H1 (cell line): ENCODE results near the gene EBF3. TPM values are rescaled to one million over a fixed set of nuclear protein-coding genes. Genes with fewer than 3 reads are reported as not detected.

Experiments
- CTCF ChIA-PET: fragments of 300-600 bp; sonication (Branson Sonifier 250); formaldehyde crosslinking; loops from one replicate; lab custom pipeline; 2021; ENCODE audit not compliant: partially characterized antibody; lab: Charles Lee
- POLR2A ChIA-PET: fragments of 300-600 bp; sonication (Branson Sonifier 250); formaldehyde crosslinking; loops from one replicate; lab custom pipeline; 2021; ENCODE audit warnings: inconsistent platforms; ENCODE audit not compliant: partially characterized antibody; lab: Charles Lee
- DNase-seq, 2 experiments: peaks; one replicate each; pipeline versions ENCODE4 v3.0.0 to v3.0.0-alpha.2; 2010 to 2022; ENCODE audit warnings: low spot score in 2 of 2, low read depth in 1 of 2, mixed read lengths in 1 of 2
- FAIRE-seq: peaks from 2 replicates; lab custom pipeline; 2011; peaks lifted over from hg19 to GRCh38; lab: Jason Lieb, UNC
- H2AFZ ChIP-seq: 2 replicates; pipeline ENCODE4 v1.8.1; 2012; ENCODE audit warnings: low read length, inconsistent platforms
- H2AK5ac ChIP-seq: 2 replicates; pipeline ENCODE4 v1.6.1; 2013; ENCODE audit warnings: low read depth, low read length
- H2BK120ac ChIP-seq: replicated peaks from 2 replicates; pipeline ENCODE3; 2013; ENCODE audit warnings: low read depth, low read length, inconsistent platforms
- H2BK12ac ChIP-seq: 2 replicates; pipeline ENCODE4 v1.6.1; 2013; ENCODE audit warnings: low read depth, low read length
- H2BK15ac ChIP-seq: 2 replicates; pipeline ENCODE4 v1.6.1; 2013; ENCODE audit warnings: low read length
- H2BK20ac ChIP-seq: 2 replicates; pipeline ENCODE4 v1.6.1; 2013; ENCODE audit warnings: low read length
- H2BK5ac ChIP-seq: 2 replicates; pipeline ENCODE4 v1.6.1; 2013; ENCODE audit warnings: low read depth, low read length
- H3K14ac ChIP-seq: 2 replicates; pipeline ENCODE4 v1.6.1; 2013; ENCODE audit warnings: inconsistent platforms; ENCODE audit not compliant: insufficient read length
- H3K18ac ChIP-seq: 2 replicates; pipeline ENCODE4 v1.6.1; 2013; ENCODE audit warnings: low read length; ENCODE audit errors: extremely low read depth
- H3K23ac ChIP-seq: 2 replicates; pipeline ENCODE4 v1.6.1; 2013; ENCODE audit warnings: inconsistent platforms; ENCODE audit not compliant: insufficient read length
- H3K23me2 ChIP-seq: 2 replicates; pipeline ENCODE4 v1.6.1; 2013; ENCODE audit warnings: low read depth, low read length
- H3K27ac ChIP-seq: 2 replicates; pipeline ENCODE4 v1.6.1; 2011; ENCODE audit warnings: low read depth, low read length, inconsistent platforms
- H3K27me3 ChIP-seq, 4 experiments: replicated peaks in 1 of 4; 1 replicate in 1 of 4; 2 replicates in 3 of 4; pipeline versions ENCODE4 v1.6.1 to v1.8.1; 2011 to 2013; ENCODE audit warnings: low read length in 3 of 4, mild to moderate bottlenecking in 3 of 4, inconsistent platforms in 2 of 4, mixed read lengths in 2 of 4, moderate library complexity in 1 of 4; ENCODE audit not compliant: control insufficient read depth in 3 of 4, insufficient read depth in 3 of 4; ENCODE audit errors: extremely low read depth in 1 of 4
- H3K36me3 ChIP-seq, 4 experiments: 2 replicates each; pipeline versions ENCODE4 v1.6.1 to v1.8.1; 2011 to 2013; ENCODE audit warnings: mild to moderate bottlenecking in 4 of 4, low read length in 3 of 4, moderate library complexity in 2 of 4, control low read depth in 1 of 4, inconsistent platforms in 1 of 4; ENCODE audit not compliant: insufficient read depth in 4 of 4, control insufficient read depth in 2 of 4
- H3K4ac ChIP-seq: replicated peaks from 2 replicates; pipeline ENCODE3; 2013; ENCODE audit warnings: low read length, low read depth, mixed read lengths, inconsistent platforms; ENCODE audit not compliant: insufficient read length
- H3K4me1 ChIP-seq, 4 experiments: replicated peaks in 1 of 4; 1 replicate in 1 of 4; 2 replicates in 3 of 4; pipeline versions ENCODE4 v1.6.1 to v1.8.1; 2011 to 2013; ENCODE audit warnings: low read length in 3 of 4, inconsistent platforms in 2 of 4, mixed read lengths in 1 of 4; ENCODE audit not compliant: insufficient read depth in 4 of 4, control insufficient read depth in 3 of 4
- H3K4me2 ChIP-seq, 2 experiments: 2 replicates each; pipeline versions ENCODE4 v1.6.1 to v1.8.1; 2011 to 2013; ENCODE audit warnings: low read depth in 2 of 2, low read length in 2 of 2, control low read depth in 1 of 2, inconsistent platforms in 1 of 2, mild to moderate bottlenecking in 1 of 2; ENCODE audit not compliant: insufficient read depth in 1 of 2
- H3K4me3 ChIP-seq, 4 experiments: fragments of 200-600, 300-600 bp in 1 of 4; sonication (generic), shearing (Covaris generic), sonication (Bioruptor Twin) in 1 of 4; 2 replicates each; pipeline versions ENCODE4 v1.5.1 to v1.8.1; 2011 to 2016; ENCODE audit warnings: low read length in 4 of 4, low read depth in 3 of 4, control low read depth in 2 of 4, inconsistent platforms in 2 of 4, mild to moderate bottlenecking in 2 of 4, mixed read lengths in 1 of 4, moderate library complexity in 1 of 4; ENCODE audit not compliant: insufficient read depth in 2 of 4; ENCODE audit errors: extremely low read depth in 1 of 4
- H3K56ac ChIP-seq: replicated peaks from 2 replicates; pipeline ENCODE3; 2013; ENCODE audit warnings: low read depth, mild to moderate bottlenecking, mixed read lengths, low read length, inconsistent platforms; ENCODE audit not compliant: insufficient read length
- H3K79me1 ChIP-seq: 2 replicates; pipeline ENCODE4 v1.6.1; 2013; ENCODE audit warnings: low read depth, low read length, control low read depth
- H3K79me2 ChIP-seq, 2 experiments: 2 replicates each; pipeline versions ENCODE4 v1.6.1 to v1.8.1; 2012 to 2013; ENCODE audit warnings: low read length in 2 of 2, mild to moderate bottlenecking in 2 of 2, inconsistent platforms in 1 of 2; ENCODE audit not compliant: insufficient read depth in 2 of 2, control insufficient read depth in 1 of 2
- H3K9ac ChIP-seq, 4 experiments: replicated peaks in 1 of 4; 1 replicate in 1 of 4; 2 replicates in 3 of 4; pipeline versions ENCODE4 v1.6.1 to v1.8.1; 2011 to 2013; ENCODE audit warnings: low read depth in 3 of 4, low read length in 3 of 4, control low read depth in 2 of 4, mild to moderate bottlenecking in 2 of 4, moderate library complexity in 2 of 4, inconsistent platforms in 1 of 4; ENCODE audit errors: extremely low read depth in 1 of 4
- H3K9me3 ChIP-seq, 2 experiments: 2 replicates each; pipeline versions ENCODE4 v1.6.1 to v1.8.1; 2012 to 2013; ENCODE audit warnings: mild to moderate bottlenecking in 2 of 2, moderate library complexity in 2 of 2, control low read depth in 1 of 2, inconsistent platforms in 1 of 2, low read depth in 1 of 2, low read length in 1 of 2, mixed read lengths in 1 of 2; ENCODE audit not compliant: insufficient read depth in 2 of 2
- H4K20me1 ChIP-seq, 2 experiments: replicated peaks in 1 of 2; 2 replicates each; pipeline versions ENCODE3 to v1.8.1; 2011 to 2013; ENCODE audit warnings: inconsistent platforms in 2 of 2, low read length in 2 of 2, mild to moderate bottlenecking in 1 of 2; ENCODE audit not compliant: insufficient read depth in 2 of 2, control insufficient read depth in 1 of 2
- H4K5ac ChIP-seq: 2 replicates; pipeline ENCODE4 v1.6.1; 2013; ENCODE audit warnings: low read length, low read depth, mixed read lengths, inconsistent platforms; ENCODE audit not compliant: insufficient read length
- H4K8ac ChIP-seq: 2 replicates; pipeline ENCODE4 v1.8.0; 2013; ENCODE audit warnings: mild to moderate bottlenecking, moderate library complexity, low read length, inconsistent platforms; ENCODE audit not compliant: insufficient read depth; ENCODE audit errors: extremely low read depth
- H4K91ac ChIP-seq: replicated peaks from 2 replicates; pipeline ENCODE3; 2013; ENCODE audit warnings: low read length, mixed read lengths, inconsistent platforms; ENCODE audit not compliant: insufficient read length
- BRCA1 ChIP-seq: IDR thresholded peaks from 2 replicates; pipeline ENCODE4 v1.6.1; 2012; ENCODE audit warnings: low read depth, low read length, improper control_type of control experiment
- CEBPB ChIP-seq: IDR thresholded peaks from 2 replicates; pipeline ENCODE4 v1.6.1; 2012; ENCODE audit warnings: low read depth, low read length
- KDM4A ChIP-seq: IDR thresholded peaks from one replicate; pipeline ENCODE4 v1.7.1; 2012; ENCODE audit warnings: low read depth, mild to moderate bottlenecking, moderate library complexity, low read length, inconsistent platforms; ENCODE audit not compliant: severe bottlenecking
- MAX ChIP-seq: IDR thresholded peaks from 2 replicates; pipeline ENCODE4 v1.6.1; 2012; ENCODE audit warnings: inconsistent platforms
- POU5F1 ChIP-seq: IDR thresholded peaks from 2 replicates; pipeline ENCODE4 v1.6.1; 2011; ENCODE audit warnings: low read depth, mild to moderate bottlenecking, low read length, moderate library complexity
- RAD21 ChIP-seq, 2 experiments: IDR thresholded peaks in 1 of 2; conservative IDR thresholded peaks in 1 of 2; 2 replicates each; pipeline ENCODE4 v1.6.1; 2011; ENCODE audit warnings: low read depth in 2 of 2, low read length in 2 of 2, improper control_type of control experiment in 1 of 2, inconsistent platforms in 1 of 2, mild to moderate bottlenecking in 1 of 2, moderate library complexity in 1 of 2
- SIN3A ChIP-seq, 2 experiments: IDR thresholded peaks in 1 of 2; conservative IDR thresholded peaks in 1 of 2; 2 replicates each; pipeline ENCODE4 v1.6.1; 2011 to 2012; ENCODE audit warnings: low read length in 2 of 2, improper control_type of control experiment in 1 of 2, low read depth in 1 of 2, mild to moderate bottlenecking in 1 of 2
- SP1 ChIP-seq: IDR thresholded peaks from 2 replicates; pipeline ENCODE4 v1.6.1; 2011; ENCODE audit warnings: low read depth, low read length
- SUZ12 ChIP-seq: fragments of 200-600 bp; sonication (generic); IDR thresholded peaks from 2 replicates; pipeline ENCODE4 v1.6.1; 2012; ENCODE audit warnings: mild to moderate bottlenecking, inconsistent platforms, low read length, moderate library complexity, mixed read lengths
- TCF12 ChIP-seq: IDR thresholded peaks from 2 replicates; pipeline ENCODE4 v1.6.1; 2011; ENCODE audit warnings: low read depth, mild to moderate bottlenecking, low read length
- TEAD4 ChIP-seq: IDR thresholded peaks from 2 replicates; pipeline ENCODE4 v1.6.1; 2012; ENCODE audit warnings: low read depth, low read length, inconsistent platforms, mixed read lengths
- WGBS, 2 experiments: shearing (Covaris generic) in 1 of 2; methylation state at CpG; one replicate each; pipeline versions ENCODE4 v1.1.6 to v1.1.7; 2013 to 2015; ENCODE audit warnings: low lambda C conversion rate in 2 of 2, mixed read lengths in 2 of 2, inconsistent platforms in 1 of 2, low coverage in 1 of 2, missing lambda C conversion rate in 1 of 2; ENCODE audit not compliant: insufficient replicate concordance in 2 of 2, insufficient coverage in 1 of 2, insufficient read length in 1 of 2; ENCODE audit errors: extremely low coverage in 1 of 2, missing lambda C conversion rate in 1 of 2; 5-methylcytosine and 5-hydroxymethylcytosine counted together
- polyA plus RNA-seq, 7 experiments: library from polyadenylated mRNA; depleted of rRNA in 3 of 7; stranded (reverse) in 5 of 7; unstranded in 2 of 7; fragments of >200 nt in 5 of 7; fragments of 200-250 nt in 2 of 7; gene quantifications; 1 replicate in 5 of 7; 2 replicates in 1 of 7; 4 replicates in 1 of 7; pipeline versions ENCODE4 v1.2.1 to v1.2.3, GENCODE V29; 2011 to 2013; ENCODE audit warnings: missing spikeins in 2 of 7, mixed read lengths in 2 of 7
- total RNA-seq: library from RNA; stranded (reverse); fragmentation: NEBNext Ultra II Directional; extraction: Animal tissue kit (Norgen Biotek cat#: 25700); gene quantifications from 2 replicates; pipeline ENCODE4 v1.2.1, GENCODE V29; 2021

EBF3 gene
- total and polyA plus RNA-seq, 2 of the 8 experiments (the other 6 are each of a cell fraction or from before 2014, with no cell fraction given) = 0.08 to 0.26 TPM

- DNase-seq (peak; percentile 65 to 93), FAIRE-seq (no peak)
- no peak overlapping the region for H2BK5ac ChIP-seq
- no peak overlapping the region for H4K91ac ChIP-seq
- ChIA-PET POLR2A (interaction anchor here (1.3 kb wide), 1 partner anchor 13 kb away, joined by 6 read pairs; no protein-coding TSS in a partner anchor), CTCF (interaction anchor here (0.5 to 16.4 kb wide), 34 partner anchors 10 to 539 kb away, joined by 3 to 131 read pairs (median 6); no protein-coding TSS in a partner anchor)
- peak overlapping the region in 1 of 2 experiments; percentile 37; a peak in 1 of 4 replicates for H3K4me2 ChIP-seq
- H3K79me2 ChIP-seq = no peaks in the 10 kb centered on the region
- no peak overlapping the region for H2BK120ac ChIP-seq
- WGBS, 2 experiments = 43% methylated on average over 22 of the region's 22 CpGs; no CpG with 5 or more reads in 1 of the 2 experiments
- peak overlapping the region; percentile 88; the same call in 1 of the 2 replicates for H2BK15ac ChIP-seq
- no peak overlapping the region for H3K14ac ChIP-seq
- no peak overlapping the region for H3K9ac ChIP-seq
- no peak overlapping the region for H2BK20ac ChIP-seq
- no peak overlapping the region for H3K27ac ChIP-seq
- H3K4me1 ChIP-seq = peaks cover 0 to 2% (median 0%) of the 10 kb centered on the region in 4 experiments; a peak in 3 of 7 replicates
- no peak overlapping the region for H3K4ac ChIP-seq
- no peak overlapping the region for H3K4me3 ChIP-seq
- H2BK12ac ChIP-seq = no peak overlapping the region; the same call in 1 of the 2 replicates
- no peaks in the 10 kb centered on the region for H3K27me3 ChIP-seq
- no peak overlapping the region for H2AK5ac ChIP-seq
- H3K23me2 ChIP-seq = no peaks in the 10 kb centered on the region
- H4K5ac ChIP-seq = no peak overlapping the region
- no peaks in the 10 kb centered on the region for H3K36me3 ChIP-seq
- H4K8ac ChIP-seq = no peak overlapping the region
- H4K20me1 ChIP-seq = no peaks in the 10 kb centered on the region
- H3K23ac ChIP-seq = no peak overlapping the region
- 0 out of 2 replicates have a peak overlapping the region, but pooled peaks have one; percentile 47 for H2AFZ ChIP-seq
- no peaks in the 10 kb centered on the region for H3K79me1 ChIP-seq
- H3K18ac ChIP-seq = no peak overlapping the region
- H3K9me3 ChIP-seq = no peaks in the 10 kb centered on the region
- H3K56ac ChIP-seq = no peak overlapping the region
- TF ChIP-seq TEAD4 (no peak), CEBPB (no peak), SUZ12 (no peak), BRCA1 (no peak), RAD21 (IDR thresholded peaks at IDR 0.05 in 1 of 2, conservative IDR thresholded peaks at IDR 0.05 in 1 of 2; ENCODE audit: low read depth in 2 of 2, low read length in 2 of 2) (peak; percentile 63 to 79), KDM4A (no peak), MAX (peak; percentile 61; the same call in 1 of the 2 replicates), SP1 (no peak), SIN3A (conservative IDR thresholded peaks at IDR 0.05 in 1 of 2, IDR thresholded peaks at IDR 0.05 in 1 of 2; ENCODE audit: low read depth in 1 of 2, low read length in 2 of 2) (0 out of 4 replicates have a peak, but pooled peaks of 1 of the 2 experiments have one; percentile 29), POU5F1 (no peak), TCF12 (no peak)
Observed at GRCh38 chr10:129888784-129889616, 75.1 kb downstream of the EBF3 start.
